HL-60 (cell line): ENCODE measurements around the gene VSIG10L.

Experiments used
- CTCF ChIP-seq: IDR thresholded peaks from one replicate; pipeline ENCODE4 v1.5.1; 2011; ENCODE audit warnings: low read length, control low read depth, inconsistent platforms; ENCODE audit not compliant: insufficient read depth
- POLR2AphosphoS5 ChIP-seq: IDR thresholded peaks from 2 replicates; pipeline ENCODE4 v1.6.1; 2012; ENCODE audit warnings: low read depth
- TF ChIP-seq, protein P1 (sequence below): IDR thresholded peaks from 2 replicates; pipeline ENCODE4 v1.6.1; 2012; ENCODE audit warnings: low read depth; ENCODE audit not compliant: insufficient replicate concordance

DNA sequence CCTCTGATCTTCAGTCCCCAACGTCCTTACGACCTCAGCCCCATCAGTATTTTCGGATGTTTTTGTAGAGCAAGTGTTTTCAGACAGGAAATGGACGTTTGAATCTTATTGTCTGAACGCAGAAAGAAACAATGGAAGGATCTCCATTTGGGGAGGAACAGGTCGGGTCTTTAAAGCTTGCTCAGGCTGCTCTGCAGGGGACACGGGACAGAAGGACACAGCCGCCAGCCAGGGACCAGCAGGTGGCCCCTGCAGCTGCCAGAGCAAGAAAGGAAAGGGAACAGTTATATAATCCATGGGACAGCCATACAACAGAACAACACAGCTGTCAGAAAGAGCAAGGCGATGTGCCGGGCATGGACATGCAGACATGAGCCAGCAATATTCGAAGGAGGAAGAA lies 49.0 kb downstream of the VSIG10L start:
- TF ChIP-seq, protein P1, sequence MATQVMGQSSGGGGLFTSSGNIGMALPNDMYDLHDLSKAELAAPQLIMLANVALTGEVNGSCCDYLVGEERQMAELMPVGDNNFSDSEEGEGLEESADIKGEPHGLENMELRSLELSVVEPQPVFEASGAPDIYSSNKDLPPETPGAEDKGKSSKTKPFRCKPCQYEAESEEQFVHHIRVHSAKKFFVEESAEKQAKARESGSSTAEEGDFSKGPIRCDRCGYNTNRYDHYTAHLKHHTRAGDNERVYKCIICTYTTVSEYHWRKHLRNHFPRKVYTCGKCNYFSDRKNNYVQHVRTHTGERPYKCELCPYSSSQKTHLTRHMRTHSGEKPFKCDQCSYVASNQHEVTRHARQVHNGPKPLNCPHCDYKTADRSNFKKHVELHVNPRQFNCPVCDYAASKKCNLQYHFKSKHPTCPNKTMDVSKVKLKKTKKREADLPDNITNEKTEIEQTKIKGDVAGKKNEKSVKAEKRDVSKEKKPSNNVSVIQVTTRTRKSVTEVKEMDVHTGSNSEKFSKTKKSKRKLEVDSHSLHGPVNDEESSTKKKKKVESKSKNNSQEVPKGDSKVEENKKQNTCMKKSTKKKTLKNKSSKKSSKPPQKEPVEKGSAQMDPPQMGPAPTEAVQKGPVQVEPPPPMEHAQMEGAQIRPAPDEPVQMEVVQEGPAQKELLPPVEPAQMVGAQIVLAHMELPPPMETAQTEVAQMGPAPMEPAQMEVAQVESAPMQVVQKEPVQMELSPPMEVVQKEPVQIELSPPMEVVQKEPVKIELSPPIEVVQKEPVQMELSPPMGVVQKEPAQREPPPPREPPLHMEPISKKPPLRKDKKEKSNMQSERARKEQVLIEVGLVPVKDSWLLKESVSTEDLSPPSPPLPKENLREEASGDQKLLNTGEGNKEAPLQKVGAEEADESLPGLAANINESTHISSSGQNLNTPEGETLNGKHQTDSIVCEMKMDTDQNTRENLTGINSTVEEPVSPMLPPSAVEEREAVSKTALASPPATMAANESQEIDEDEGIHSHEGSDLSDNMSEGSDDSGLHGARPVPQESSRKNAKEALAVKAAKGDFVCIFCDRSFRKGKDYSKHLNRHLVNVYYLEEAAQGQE = no peak
- no peak for TF ChIP-seq CTCF
- no peak for TF ChIP-seq POLR2AphosphoS5
